Gastroesophageal sphincter (tissue), 3 donors: ENCODE results near the gene EPS8L3.

Experiments
- CTCF ChIP-seq, 4 experiments: fragments of 200-600 bp in 2 of 4; fragments of 450-650 bp in 2 of 4; sonication (generic) in 1 of 4; IDR thresholded peaks; one replicate each; pipeline ENCODE4 v1.5.1; 2017 to 2019; ENCODE audit warnings: antibody characterized with exemption in 4 of 4, mild to moderate bottlenecking in 2 of 4, moderate library complexity in 2 of 4
- EP300 ChIP-seq: sonication (generic); formaldehyde crosslinking; IDR thresholded peaks from one replicate; pipeline ENCODE4 v1.6.1; 2017; ENCODE audit warnings: antibody characterized with exemption, mild to moderate bottlenecking
- POLR2A ChIP-seq, 2 donors: fragments of 450-650 bp; IDR thresholded peaks; one replicate each; pipeline ENCODE4 v1.6.1; 2017; ENCODE audit warnings: antibody characterized with exemption in 2 of 2, mild to moderate bottlenecking in 2 of 2, moderate library complexity in 1 of 2

DNA sequence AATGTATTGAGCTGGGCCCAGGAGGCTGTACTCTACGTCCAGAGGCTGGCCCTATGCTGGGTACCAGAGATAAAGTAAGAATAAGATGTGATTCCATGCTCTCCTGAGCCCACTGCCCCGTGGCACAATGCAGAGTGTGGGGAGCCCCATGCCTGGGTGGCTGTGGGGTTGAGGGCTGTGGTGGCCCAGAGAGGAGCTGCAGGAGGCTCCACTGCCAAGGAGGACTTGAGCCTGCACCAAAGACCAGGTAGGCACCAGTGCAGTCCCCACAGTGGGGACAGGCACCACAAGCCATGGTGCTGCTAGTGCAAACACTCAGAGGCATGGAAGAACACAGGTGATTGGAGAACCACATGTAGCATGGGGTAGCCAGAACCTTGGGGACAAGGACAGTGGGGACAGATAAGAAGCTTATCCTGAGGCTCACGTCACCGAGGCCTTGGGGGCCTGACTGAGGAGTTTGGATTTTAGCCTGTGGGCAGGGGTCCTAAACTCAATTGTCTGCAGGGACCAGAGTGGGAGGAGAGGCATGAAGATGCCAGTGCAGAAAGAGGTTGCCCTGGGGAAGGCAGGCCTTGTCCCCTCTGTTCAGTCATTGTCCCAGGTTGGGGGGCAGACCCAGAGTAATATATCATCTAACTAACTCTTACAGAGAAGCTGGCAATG, 21.9 kb upstream of the EPS8L3 start:
- no peak for TF ChIP-seq CTCF (IDR thresholded peaks at IDR 0.05)
- no peak for TF ChIP-seq POLR2A (IDR thresholded peaks at IDR 0.05)
- TF ChIP-seq EP300: no peak
